Measurements from ENCODE around the gene SPEM3. TPM values are rescaled to one million over a fixed set of nuclear protein-coding genes. Genes with fewer than 3 reads are reported as not detected.

Gene SPEM3
- total and polyA plus RNA-seq, 2 of the 4 experiments (the other 2 are of a cell fraction): not detected

- Histone ChIP-seq H3K79me1 (ENCODE audit: low read depth in 1 of 2, low read length in 2 of 2) (peaks cover 9 to 80% of the 10 kb centered on the region in 2 experiments), H3K4me3 (ENCODE audit: insufficient read depth, low read depth, low read length) (no peak overlapping the region), H3K4me2 (ENCODE audit: low read depth, low read length) (no peak overlapping the region), H2BK5ac (ENCODE audit: low read depth, low read length, poor library complexity, severe bottlenecking) (no peak overlapping the region), H4K91ac (ENCODE audit: insufficient read depth, low read depth, low read length) (no peak overlapping the region), H2BK120ac (ENCODE audit: low read depth, low read length) (no peak overlapping the region), H3K9me1 (ENCODE audit: insufficient read depth, low read length) (peaks cover 25% of the 10 kb centered on the region), H3K56ac (ENCODE audit: extremely low read depth, insufficient read depth, low read length) (no peak overlapping the region), H4K8ac (ENCODE audit: low read depth in 2 of 2, low read length in 2 of 2) (no peak overlapping the region), H4K5ac (ENCODE audit: low read depth, low read length) (no peak overlapping the region), H3K9ac (ENCODE audit: low read depth, low read length) (no peak overlapping the region), H2AFZ (replicated peaks; ENCODE audit: low read length, poor library complexity) (no peak overlapping the region), H2BK15ac (ENCODE audit: low read depth, low read length) (no peak overlapping the region), H3K27me3 (ENCODE audit: control insufficient read depth, insufficient read depth, low read length) (no peaks in the 10 kb centered on the region), H3K9me3 (ENCODE audit: control insufficient read depth, insufficient read depth, low read length) (no peaks in the 10 kb centered on the region), H3K23ac (ENCODE audit: low read depth, low read length) (no peak overlapping the region), H3K14ac (replicated peaks; ENCODE audit: low read depth, low read length) (no peak overlapping the region), H4K20me1 (ENCODE audit: insufficient read depth, low read length) (peaks cover 73% of the 10 kb centered on the region), H3K36me3 (ENCODE audit: control insufficient read depth, insufficient read depth, low read length) (peaks cover 29% of the 10 kb centered on the region), H2BK20ac (ENCODE audit: low read depth, low read length) (no peak overlapping the region), H3K4me1 (ENCODE audit: control insufficient read depth, insufficient read depth, low read length) (peaks cover 12% of the 10 kb centered on the region; the same call in 1 of the 2 replicates), H3K18ac (ENCODE audit: low read depth, low read length) (no peak overlapping the region), H3K4ac (ENCODE audit: low read depth, low read length) (no peak overlapping the region), H2AK5ac (ENCODE audit: low read depth, low read length) (no peak overlapping the region), H3K27ac (ENCODE audit: insufficient read depth, low read length) (no peak overlapping the region), H2AK9ac (replicated peaks; ENCODE audit: low read depth, low read length, poor library complexity) (no peak overlapping the region)
- no TSS peak for BruUV-seq (replicated peaks)
- in situ Hi-C loops (cut with MboI; ENCODE audit: low sequenced_read_pairs) (no loop called here), dilution Hi-C loops (cut with HindIII; ENCODE audit: low sequenced_read_pairs, unreplicated experiment) (no loop called here), intact Hi-C loops (cut with micrococcal nuclease) (no loop called here)
- ChIA-PET CTCF (no interaction called here), POLR2A (ENCODE audit: unreplicated experiment) (no interaction called here)
- DNase-seq (no peak), ATAC-seq (ENCODE audit: low read depth) (no peak)
- WGBS, 2 experiments (ENCODE audit: extremely low coverage in 2 of 2, insufficient read length in 1 of 2): 80% methylated on average over 2 of the region's 11 CpGs; no CpG with 5 or more reads in 1 of the 2 experiments
- TF ChIP-seq RFX5 (IDR thresholded peaks at IDR 0.05; ENCODE audit: low read depth, low read length): no peak
- TF ChIP-seq CTCF (conservative IDR thresholded peaks at IDR 0.05; ENCODE audit: low read depth, low read length): no peak
- TF ChIP-seq POLR2A (IDR thresholded peaks at IDR 0.05; ENCODE audit: low read depth, low read length): no peak
- no peak for TF ChIP-seq MAZ (IDR thresholded peaks at IDR 0.05; ENCODE audit: borderline replicate concordance, low read depth, low read length)
- TF ChIP-seq RCOR1 (IDR thresholded peaks at IDR 0.05; ENCODE audit: insufficient replicate concordance, low read length): no peak
- no peak for TF ChIP-seq FOS (IDR thresholded peaks at IDR 0.05; ENCODE audit: low read depth, low read length)
- no peak for TF ChIP-seq USF2 (IDR thresholded peaks at IDR 0.05; ENCODE audit: low read depth, low read length)
- no peak for TF ChIP-seq NFE2L2 (IDR thresholded peaks at IDR 0.05; ENCODE audit: low read depth, low read length)
- no peak for TF ChIP-seq ELK1 (IDR thresholded peaks at IDR 0.05; ENCODE audit: borderline replicate concordance, low read depth, low read length)
- no peak for TF ChIP-seq CHD1 (IDR thresholded peaks at IDR 0.05; ENCODE audit: low read depth, low read length)
- no peak for TF ChIP-seq CEBPB (IDR thresholded peaks at IDR 0.05; ENCODE audit: low read depth, low read length)
- no peak for TF ChIP-seq MXI1 (IDR thresholded peaks at IDR 0.05; ENCODE audit: borderline replicate concordance, low read depth, low read length)
- no peak for TF ChIP-seq SMC3 (IDR thresholded peaks at IDR 0.05; ENCODE audit: low read depth, low read length)
- TF ChIP-seq RAD21 (IDR thresholded peaks at IDR 0.05; ENCODE audit: low read length): no peak
- no peak for TF ChIP-seq BHLHE40 (IDR thresholded peaks at IDR 0.05; ENCODE audit: low read depth, low read length)
- TF ChIP-seq MAFK (IDR thresholded peaks at IDR 0.05; ENCODE audit: low read depth, low read length): no peak
Observed at GRCh38 chr17:7468290-7468689, 39.6 kb downstream of the SPEM3 start.
